SJSA1 (cell line): Measurements from ENCODE around the gene CKS2. TPM values are rescaled to one million over a fixed set of nuclear protein-coding genes. Genes with fewer than 3 reads are reported as not detected.

ENCODE experiments used
- DNase-seq, 2 experiments: peaks; one replicate each; pipeline ENCODE4 v3.0.0-alpha.2; 2015 to 2020; ENCODE audit warnings: low spot score in 2 of 2, low read depth in 1 of 2
- H3K27ac ChIP-seq: fragments of 250-450 bp; sonication (Bioruptor Pico); 2 replicates; pipeline ENCODE4 v1.5.1; 2020; ENCODE audit warnings: mild to moderate bottlenecking, moderate library complexity
- H3K27me3 ChIP-seq: fragments of 250-450 bp; sonication (Bioruptor Pico); replicated peaks from 2 replicates; pipeline ENCODE4 v1.5.1; 2020; ENCODE audit warnings: mild to moderate bottlenecking, moderate library complexity
- H3K36me3 ChIP-seq: fragments of 250-450 bp; sonication (Bioruptor Pico); 2 replicates; pipeline ENCODE4 v1.5.1; 2020; ENCODE audit warnings: mild to moderate bottlenecking
- H3K4me1 ChIP-seq: fragments of 250-450 bp; sonication (Bioruptor Pico); replicated peaks from 2 replicates; pipeline ENCODE4 v1.6.1; 2021; ENCODE audit warnings: mild to moderate bottlenecking
- H3K4me3 ChIP-seq: fragments of 250-450 bp; sonication (Bioruptor Pico); 2 replicates; pipeline ENCODE4 v1.5.1; 2020; ENCODE audit warnings: mild to moderate bottlenecking
- H3K9me3 ChIP-seq: fragments of 250-450 bp; sonication (Bioruptor Pico); replicated peaks from 2 replicates; pipeline ENCODE4 v1.5.1; 2020; ENCODE audit warnings: mild to moderate bottlenecking
- total RNA-seq: library from RNA; depleted of rRNA; stranded (reverse); fragments of >200 nt; shearing (Covaris generic); gene quantifications from 2 replicates; pipeline ENCODE4 v1.2.3, GENCODE V29; 2014

Gene CKS2
- total RNA-seq, 1 experiment from 2014 or later: 327 TPM

DNA sequence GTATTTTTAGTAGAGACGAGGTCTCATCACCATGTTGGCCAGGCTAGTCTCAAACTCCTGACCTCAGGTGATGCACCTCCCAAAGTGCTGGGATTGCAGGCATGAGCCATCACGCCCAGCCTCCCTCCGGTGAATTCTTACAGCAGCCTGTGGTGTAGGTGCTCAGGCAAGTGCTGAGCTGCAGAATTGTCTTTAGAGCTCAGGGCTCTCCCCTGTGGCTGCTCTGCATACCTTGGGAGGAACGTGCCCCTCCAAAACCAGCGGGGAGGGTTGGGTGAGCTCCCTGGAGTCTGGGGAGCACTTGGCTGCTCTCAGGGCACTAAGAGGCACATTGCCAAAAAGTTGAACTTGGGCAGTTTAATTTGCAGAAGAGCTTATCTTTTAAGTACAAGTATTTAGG, 36.7 kb downstream of the CKS2 start:
- Histone ChIP-seq H3K36me3 (peaks cover 63% of the 10 kb centered on the region), H3K9me3 (no peaks in the 10 kb centered on the region), H3K4me3 (no peak overlapping the region), H3K27me3 (no peaks in the 10 kb centered on the region), H3K27ac (no peak overlapping the region), H3K4me1 (no peaks in the 10 kb centered on the region)
- no peak for DNase-seq

DNA sequence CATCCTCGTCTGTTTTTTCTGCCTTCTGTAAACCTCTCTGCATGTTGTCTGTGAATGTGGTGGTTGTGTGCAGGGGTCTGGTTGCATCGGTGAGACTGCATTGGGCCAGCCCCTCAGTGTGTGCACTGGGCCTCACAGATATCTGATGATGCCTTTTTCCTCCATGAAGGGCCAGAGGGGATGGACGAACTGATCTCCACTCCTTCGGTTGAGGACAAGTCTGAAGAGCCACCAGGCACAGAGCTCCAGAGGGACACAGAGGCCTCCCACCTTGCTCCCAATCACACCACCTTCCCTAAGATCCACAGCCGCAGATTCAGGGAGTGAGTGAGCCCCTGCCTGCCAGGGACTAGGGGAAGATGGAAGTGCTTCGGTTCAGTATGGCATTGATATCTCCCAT, 38.6 kb downstream of the CKS2 start:
- no peak overlapping the region for H3K4me3 ChIP-seq
- no peak overlapping the region for H3K27ac ChIP-seq
- no peaks in the 10 kb centered on the region for H3K9me3 ChIP-seq
- H3K36me3 ChIP-seq: peaks cover 69% of the 10 kb centered on the region
- H3K4me1 ChIP-seq: no peaks in the 10 kb centered on the region
- no peaks in the 10 kb centered on the region for H3K27me3 ChIP-seq
- no peak for DNase-seq

DNA sequence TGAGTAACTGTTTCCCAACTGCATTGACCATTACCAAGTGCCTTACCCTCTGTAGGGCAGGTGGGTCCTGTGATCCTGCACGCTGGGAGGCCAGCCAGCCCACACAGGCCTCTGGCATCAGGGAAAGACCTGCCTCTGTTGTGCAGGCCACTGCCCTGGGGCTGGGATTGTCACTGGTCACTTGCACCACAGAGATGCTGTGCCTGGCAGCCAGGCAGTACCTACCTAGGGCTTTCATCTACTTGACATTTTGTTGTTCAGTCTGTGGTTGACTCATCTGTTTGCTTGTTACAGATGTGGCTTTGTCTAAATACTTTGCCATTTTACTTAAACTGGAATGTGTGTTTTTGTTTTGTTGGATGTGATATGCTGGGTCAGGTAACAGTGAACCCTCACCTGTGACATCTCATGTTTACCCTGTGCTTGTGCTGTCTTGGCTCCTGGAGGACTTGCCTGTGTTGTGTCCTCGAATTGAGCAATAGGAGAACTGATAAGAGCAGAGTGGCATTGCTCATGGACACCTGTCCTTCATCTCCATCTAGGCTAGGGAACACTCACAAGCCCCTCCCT, 40.1 kb downstream of the CKS2 start:
- Histone ChIP-seq H3K27me3 (no peaks in the 10 kb centered on the region), H3K36me3 (peaks cover 73% of the 10 kb centered on the region), H3K4me3 (no peak overlapping the region), H3K27ac (no peak overlapping the region), H3K4me1 (no peaks in the 10 kb centered on the region), H3K9me3 (no peaks in the 10 kb centered on the region)
- no peak for DNase-seq

DNA sequence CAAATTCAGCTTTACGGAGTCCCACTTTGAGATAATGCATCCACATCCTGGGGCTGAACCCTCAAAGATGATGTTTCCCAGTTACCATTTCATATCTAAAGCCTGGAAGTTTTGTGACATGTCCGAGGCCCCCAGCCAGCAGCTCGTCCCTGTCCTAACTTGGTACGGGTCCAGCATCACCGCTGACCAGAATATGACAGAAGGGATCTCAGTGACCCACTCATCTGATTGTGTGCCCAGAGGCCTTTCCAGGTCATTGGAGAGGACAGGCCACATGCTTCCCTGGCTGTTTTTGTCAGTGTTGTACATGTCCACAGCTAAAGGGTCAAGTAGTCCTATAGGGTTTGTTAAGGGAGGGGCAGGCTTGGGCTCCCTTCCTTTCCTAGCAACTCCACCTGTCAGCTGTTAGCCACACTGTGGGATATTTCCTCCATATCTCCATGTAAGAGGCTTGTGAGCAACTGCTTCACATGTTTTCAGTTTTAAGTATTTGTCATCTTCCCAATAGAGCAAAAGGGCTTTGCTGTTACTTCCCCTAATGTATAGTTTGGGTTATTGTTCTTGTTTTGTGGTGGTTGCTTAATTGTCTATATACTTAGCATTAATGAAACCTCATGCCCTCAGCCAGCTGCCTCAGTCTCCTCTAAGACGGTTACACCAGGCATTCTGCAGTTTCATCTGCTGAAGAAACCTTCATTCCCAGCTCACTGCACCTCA, 40.7 kb downstream of the CKS2 start:
- Histone ChIP-seq H3K36me3 (peaks cover 66% of the 10 kb centered on the region), H3K4me3 (no peak overlapping the region)
- no peak for DNase-seq

DNA sequence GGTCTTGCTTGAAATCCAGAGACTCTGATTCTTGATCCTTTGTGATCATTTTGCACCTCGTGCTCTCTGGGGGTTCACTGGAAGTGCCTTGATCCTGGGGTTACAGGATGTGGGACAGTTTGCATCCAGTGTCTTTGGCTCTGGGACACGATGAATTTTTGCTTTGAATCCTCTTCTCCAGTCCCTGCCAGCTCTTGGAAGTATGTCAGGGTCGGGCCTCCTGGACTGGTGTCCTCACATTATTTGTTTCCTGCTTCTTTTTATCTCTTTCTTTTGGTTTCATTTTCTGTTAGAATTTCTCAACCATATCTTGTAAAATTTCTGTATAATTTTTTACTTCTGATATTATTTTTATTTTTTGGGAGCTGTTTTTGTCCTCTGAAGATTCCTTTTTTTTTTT, 41.5 kb downstream of the CKS2 start:
- DNase-seq: no peak
- no peaks in the 10 kb centered on the region for H3K4me1 ChIP-seq
- H3K27ac ChIP-seq: no peak overlapping the region
- no peaks in the 10 kb centered on the region for H3K9me3 ChIP-seq
- peaks cover 64% of the 10 kb centered on the region for H3K36me3 ChIP-seq
- H3K27me3 ChIP-seq: no peaks in the 10 kb centered on the region
- no peak overlapping the region for H3K4me3 ChIP-seq

More for the DNA sequence above, 40.7 kb downstream of the CKS2 start:
- H3K9me3 ChIP-seq: no peaks in the 10 kb centered on the region
- H3K27ac ChIP-seq: no peak overlapping the region
- H3K27me3 ChIP-seq: no peaks in the 10 kb centered on the region
- H3K4me1 ChIP-seq: no peaks in the 10 kb centered on the region

DNA sequence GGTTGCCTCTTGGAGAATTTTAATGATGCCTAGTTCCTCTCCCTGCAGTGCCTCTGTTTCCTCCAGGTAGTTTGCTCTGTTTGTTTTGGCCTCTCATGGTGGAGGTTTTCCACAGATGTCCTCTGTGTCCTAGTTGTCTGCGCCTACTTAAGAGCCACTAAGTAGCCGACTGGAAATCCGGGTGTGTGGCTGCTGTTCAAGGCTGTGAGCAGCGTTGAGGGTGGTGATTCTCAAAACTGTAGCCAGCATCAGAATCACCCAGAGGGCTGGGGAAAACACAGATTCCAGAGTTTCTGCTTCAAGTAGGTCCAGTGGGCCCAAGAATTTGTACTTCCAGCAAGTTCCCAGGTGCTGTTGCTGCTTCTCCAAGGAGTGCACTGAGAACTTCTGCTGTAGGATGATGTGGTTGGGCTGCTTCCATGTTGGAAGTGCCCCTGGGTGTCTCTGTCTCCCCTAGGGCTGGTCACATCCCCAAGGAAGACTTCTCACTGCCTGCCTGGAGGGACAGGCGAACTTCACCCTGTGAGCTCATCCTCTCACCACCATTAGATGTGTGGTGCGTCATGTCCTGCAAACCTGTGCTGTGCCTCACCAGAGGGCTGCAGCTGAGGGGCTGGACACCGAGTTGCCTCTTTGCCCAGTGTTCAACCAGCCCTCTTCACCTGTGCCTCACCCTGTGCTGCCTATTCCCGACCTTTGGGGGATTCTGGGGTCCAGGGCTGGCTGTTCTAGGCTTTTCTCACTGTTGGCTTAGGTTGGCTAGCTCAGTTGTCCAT, 42.1 kb downstream of the CKS2 start:
- H3K27me3 ChIP-seq: no peaks in the 10 kb centered on the region
- H3K36me3 ChIP-seq: peaks cover 68% of the 10 kb centered on the region

DNA sequence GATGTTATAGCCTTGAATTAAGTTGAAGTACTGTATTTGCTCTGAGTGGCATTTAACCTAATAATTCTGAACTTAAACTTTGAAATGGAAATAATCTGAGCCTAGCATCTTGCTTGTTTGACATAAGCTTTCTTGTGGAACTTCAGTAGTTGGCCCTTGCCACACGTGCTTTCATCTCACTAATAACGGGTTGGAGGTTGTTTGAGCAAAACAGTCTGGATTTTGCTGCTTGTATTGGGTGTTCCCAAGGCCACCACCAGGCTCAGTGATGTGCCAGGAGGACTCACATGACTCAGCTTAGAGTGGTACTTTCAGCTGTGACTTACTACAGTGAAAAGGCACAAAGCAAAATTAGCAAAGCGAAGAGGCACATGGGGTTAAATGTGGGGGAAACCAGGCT, 43.0 kb downstream of the CKS2 start:
- Histone ChIP-seq H3K27me3 (no peaks in the 10 kb centered on the region), H3K4me1 (no peaks in the 10 kb centered on the region), H3K4me3 (no peak overlapping the region), H3K36me3 (peaks cover 61% of the 10 kb centered on the region), H3K27ac (no peak overlapping the region), H3K9me3 (no peaks in the 10 kb centered on the region)
- DNase-seq: no peak

More for the DNA sequence above, 42.1 kb downstream of the CKS2 start:
- H3K4me1 ChIP-seq: no peaks in the 10 kb centered on the region
- no peak for DNase-seq
- H3K9me3 ChIP-seq: no peaks in the 10 kb centered on the region
- no peak overlapping the region for H3K27ac ChIP-seq
- H3K4me3 ChIP-seq: no peak overlapping the region

DNA sequence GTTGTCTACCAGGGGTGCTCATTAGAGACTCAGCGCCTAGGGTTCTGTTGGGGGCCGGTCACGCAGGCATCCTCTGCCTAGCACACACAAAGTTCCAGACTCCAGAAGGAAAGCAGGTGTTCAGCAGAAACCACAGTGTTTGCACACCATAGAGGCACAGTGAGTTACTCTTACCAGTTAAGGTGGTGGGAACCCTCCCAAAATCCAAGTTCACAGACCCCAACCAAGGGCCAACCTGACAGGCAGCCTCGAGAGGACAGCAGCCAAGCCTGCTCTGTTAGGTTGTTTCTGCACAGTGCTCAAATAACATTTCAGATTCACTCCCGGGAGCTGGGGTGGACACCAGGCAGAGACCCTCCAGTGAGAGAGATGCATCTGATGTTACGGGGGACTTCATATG, 43.5 kb downstream of the CKS2 start:
- no peak overlapping the region for H3K27ac ChIP-seq
- DNase-seq: no peak
- H3K4me1 ChIP-seq: no peaks in the 10 kb centered on the region
- no peaks in the 10 kb centered on the region for H3K9me3 ChIP-seq
- H3K36me3 ChIP-seq: peaks cover 58% of the 10 kb centered on the region
- H3K27me3 ChIP-seq: no peaks in the 10 kb centered on the region
- H3K4me3 ChIP-seq: no peak overlapping the region

DNA sequence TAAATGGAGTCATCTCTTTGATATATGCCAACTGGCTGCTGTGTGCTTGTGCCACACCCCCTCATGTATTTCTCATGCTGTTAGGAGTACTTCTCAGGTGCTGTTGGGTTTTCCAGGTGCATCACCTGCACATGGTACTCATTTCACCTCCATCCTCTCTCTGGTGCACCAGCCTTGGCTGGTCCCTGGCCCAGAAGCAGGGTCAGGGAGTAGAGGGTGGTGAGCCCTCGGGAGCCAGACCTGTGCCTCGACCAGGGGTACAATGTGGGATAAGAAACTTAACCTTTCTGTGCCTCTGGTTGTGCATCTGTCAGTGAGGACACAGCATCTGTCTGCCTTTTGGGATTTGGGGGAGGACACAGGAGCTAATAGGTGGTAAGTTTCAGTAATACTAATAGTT, 45.8 kb downstream of the CKS2 start:
- Histone ChIP-seq H3K36me3 (peaks cover 55% of the 10 kb centered on the region), H3K4me1 (no peaks in the 10 kb centered on the region), H3K27me3 (no peaks in the 10 kb centered on the region), H3K27ac (no peak overlapping the region), H3K9me3 (no peaks in the 10 kb centered on the region), H3K4me3 (no peak overlapping the region)
- DNase-seq: peak in 1 of 2 experiments; percentile 9

DNA sequence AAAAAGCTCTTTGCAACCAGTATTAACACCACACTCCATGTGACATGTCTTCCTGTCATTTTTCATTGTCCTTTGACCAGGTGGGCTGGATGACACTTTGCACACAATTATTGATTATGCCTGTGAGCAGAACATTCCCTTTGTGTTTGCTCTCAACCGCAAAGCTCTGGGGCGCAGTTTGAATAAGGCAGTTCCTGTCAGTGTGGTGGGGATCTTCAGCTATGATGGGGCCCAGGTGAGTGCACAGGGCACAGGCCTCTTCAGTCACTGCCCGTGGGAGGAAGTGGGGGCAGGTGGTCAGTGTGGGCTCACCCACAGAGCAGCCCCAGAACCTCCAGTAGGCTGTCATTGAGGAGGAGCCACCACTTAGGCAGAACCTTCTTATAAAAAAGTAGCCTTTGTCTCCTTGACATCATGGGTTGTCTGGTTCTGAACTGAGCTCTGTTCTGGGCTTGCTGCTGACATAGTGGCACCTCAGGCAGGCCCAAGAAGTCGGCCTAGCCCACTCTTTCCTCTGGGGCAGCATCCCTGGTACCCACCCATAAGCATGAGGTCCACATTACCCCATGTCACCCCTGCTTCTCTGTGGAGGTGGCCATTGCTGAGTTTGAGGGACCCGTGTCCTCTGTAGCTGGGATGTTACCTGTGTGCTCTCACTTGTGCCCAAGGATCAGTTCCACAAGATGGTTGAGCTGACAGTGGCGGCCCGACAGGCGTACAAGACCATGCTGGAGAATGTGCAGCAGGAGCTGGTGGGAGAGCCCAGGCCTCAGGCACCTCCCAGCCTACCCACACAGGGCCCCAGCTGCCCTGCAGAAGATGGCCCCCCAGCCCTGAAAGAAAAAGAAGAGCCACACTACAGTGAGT, 46.6 kb downstream of the CKS2 start:
- Histone ChIP-seq H3K4me1 (no peaks in the 10 kb centered on the region), H3K27ac (no peak overlapping the region), H3K4me3 (no peak overlapping the region), H3K27me3 (no peaks in the 10 kb centered on the region), H3K36me3 (peaks cover 53% of the 10 kb centered on the region), H3K9me3 (no peaks in the 10 kb centered on the region)
- DNase-seq: peak in 1 of 2 experiments; percentile 27

DNA sequence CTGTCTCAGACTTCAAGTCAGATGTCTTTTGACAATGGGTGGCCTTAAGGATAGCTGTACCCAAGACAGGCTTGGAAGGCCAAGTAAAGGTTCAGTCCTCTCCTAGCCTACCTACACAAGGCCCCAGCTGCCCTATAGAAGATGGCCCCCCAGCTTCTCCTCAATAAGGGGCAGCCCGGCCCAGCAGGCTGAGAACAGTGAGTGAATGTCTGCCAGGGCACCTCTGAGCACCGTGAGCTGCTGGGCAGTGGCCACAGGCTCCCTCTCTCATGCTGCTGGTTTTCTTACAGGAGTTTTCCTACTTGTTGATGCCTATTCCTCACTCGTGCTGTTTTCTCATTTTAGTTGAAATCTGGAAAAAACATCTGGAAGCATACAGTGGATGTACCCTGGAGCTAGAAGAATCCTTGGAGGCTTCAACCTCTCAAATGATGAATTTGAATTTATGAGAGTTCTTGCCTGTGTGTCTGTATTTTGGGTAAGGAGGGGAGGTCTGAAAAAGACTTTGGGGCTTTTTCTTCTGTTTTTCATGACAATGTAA, 47.5 kb downstream of the CKS2 start:
- H3K27me3 ChIP-seq: no peaks in the 10 kb centered on the region
- H3K9me3 ChIP-seq: no peaks in the 10 kb centered on the region
- peaks cover 49% of the 10 kb centered on the region for H3K36me3 ChIP-seq
- peak in 1 of 2 experiments; percentile 10 for DNase-seq
- H3K27ac ChIP-seq: no peak overlapping the region
- no peak overlapping the region for H3K4me3 ChIP-seq
- H3K4me1 ChIP-seq: no peaks in the 10 kb centered on the region

DNA sequence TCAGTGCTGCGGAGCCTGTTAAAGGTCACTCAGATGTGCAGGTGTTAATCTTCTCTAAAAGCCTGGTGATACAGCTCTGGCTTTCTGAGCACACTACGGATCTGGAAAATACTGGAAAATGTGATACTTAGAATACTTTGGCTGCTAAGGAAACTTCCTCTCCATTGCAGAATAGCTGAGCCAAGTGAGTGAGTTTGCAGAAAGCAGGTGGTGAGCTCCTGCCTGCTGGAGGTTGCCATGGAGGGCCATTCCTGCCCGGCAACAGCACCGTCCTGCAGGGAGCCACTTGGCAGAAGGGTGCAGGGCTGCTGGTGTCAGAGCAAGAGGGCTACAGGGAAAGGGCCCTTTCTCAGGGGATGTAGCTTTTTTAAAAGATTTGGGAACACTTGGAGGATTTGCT, 48.0 kb downstream of the CKS2 start:
- peak in 1 of 2 experiments; percentile 28 for DNase-seq
- H3K9me3 ChIP-seq: no peaks in the 10 kb centered on the region
- no peaks in the 10 kb centered on the region for H3K4me1 ChIP-seq
- no peak overlapping the region for H3K27ac ChIP-seq
- no peak overlapping the region for H3K4me3 ChIP-seq
- no peaks in the 10 kb centered on the region for H3K27me3 ChIP-seq
- H3K36me3 ChIP-seq: peaks cover 44% of the 10 kb centered on the region

DNA sequence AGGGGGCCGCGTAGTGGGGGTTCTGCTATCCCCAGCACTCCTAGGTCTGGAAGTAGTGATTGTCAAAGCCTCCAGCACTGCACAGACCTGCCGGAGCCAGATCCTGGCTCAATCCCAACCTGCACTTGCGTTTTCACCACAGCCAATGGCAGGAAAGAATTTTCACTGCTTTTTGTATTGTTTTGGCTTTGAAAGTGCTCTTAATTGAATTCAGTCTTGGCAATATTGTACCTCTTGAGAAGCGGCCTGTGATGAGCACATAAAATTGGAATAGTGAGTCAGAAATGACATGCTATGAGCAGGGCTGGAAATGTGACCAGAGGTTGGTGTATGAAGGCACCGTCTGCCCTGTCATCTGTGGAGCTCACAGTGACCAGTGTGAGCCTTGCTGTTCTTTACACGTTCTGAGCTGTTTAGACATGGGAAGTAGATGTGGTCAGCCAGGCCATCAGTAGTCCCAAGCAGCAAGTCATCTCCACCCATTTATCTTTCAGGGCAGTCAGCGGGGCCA, 48.8 kb downstream of the CKS2 start:
- peak in 1 of 2 experiments; percentile 15 for DNase-seq
- no peak overlapping the region for H3K4me3 ChIP-seq
- H3K27me3 ChIP-seq: no peaks in the 10 kb centered on the region
- peaks cover 36% of the 10 kb centered on the region for H3K36me3 ChIP-seq
- no peaks in the 10 kb centered on the region for H3K4me1 ChIP-seq
- no peak overlapping the region for H3K27ac ChIP-seq
- no peaks in the 10 kb centered on the region for H3K9me3 ChIP-seq
